Panc1 (cell line): ENCODE measurements around the gene VAV3. TPM values are rescaled to one million over a fixed set of nuclear protein-coding genes. Genes with fewer than 3 reads are reported as not detected.

Experiments used
- ATAC-seq: fragments of 200-7000 bp; cut with Tn5 transposase; 2 replicates; pipeline ENCODE4 v1.9.1; 2020; ENCODE audit warnings: mild to moderate bottlenecking, moderate library complexity
- BruUV-seq: library from RNA; stranded (reverse); fragments of 400-500 nt; replicated peaks from 2 replicates; lab custom pipeline; 2021; lab: Mats Ljungman, UMichigan
- CTCF ChIA-PET: fragments of 300-600 bp; sonication (Branson Sonifier 250); formaldehyde crosslinking; loops from one replicate; lab custom pipeline; 2022; ENCODE audit warnings: antibody characterized with exemption; lab: Charles Lee
- POLR2A ChIA-PET: fragments of 300-600 bp; sonication (Branson Sonifier 250); formaldehyde crosslinking; loops from one replicate; lab custom pipeline; 2022; ENCODE audit warnings: antibody characterized with exemption; lab: Charles Lee
- DNase-seq: peaks from one replicate; pipeline ENCODE4 v3.0.0-alpha.2; 2010; ENCODE audit warnings: low read depth, low spot score
- H3K27ac ChIP-seq: 2 replicates; pipeline ENCODE4 v1.5.1; 2011; ENCODE audit warnings: mild to moderate bottlenecking, low read length, inconsistent platforms
- H3K27me3 ChIP-seq: fragments of 200-500 bp; sonication (Bioruptor generic); 2 replicates; pipeline ENCODE4 v1.6.0; 2014; ENCODE audit warnings: low read length, inconsistent platforms; ENCODE audit not compliant: control insufficient read depth, insufficient read depth
- H3K36me3 ChIP-seq: fragments of 200-500 bp; sonication (Bioruptor generic); 2 replicates; pipeline ENCODE4 v1.5.1; 2014; ENCODE audit warnings: inconsistent platforms, mild to moderate bottlenecking, low read length, moderate library complexity; ENCODE audit not compliant: control insufficient read depth, insufficient read depth
- H3K4me1 ChIP-seq: 2 replicates; pipeline ENCODE4 v1.5.1; 2011; ENCODE audit warnings: inconsistent platforms, mild to moderate bottlenecking, low read length, moderate library complexity; ENCODE audit not compliant: control insufficient read depth, insufficient read depth
- H3K4me3 ChIP-seq, 2 experiments: 2 replicates each; pipeline ENCODE4 v1.5.1; 2011 to 2012; ENCODE audit warnings: low read depth in 2 of 2, low read length in 2 of 2, mild to moderate bottlenecking in 2 of 2, inconsistent platforms in 1 of 2, moderate library complexity in 1 of 2
- H3K9me3 ChIP-seq: fragments of 200-500 bp; sonication (Bioruptor generic); 2 replicates; pipeline ENCODE4 v1.5.1; 2014; ENCODE audit warnings: low read depth, mild to moderate bottlenecking, inconsistent platforms, low read length, moderate library complexity; ENCODE audit not compliant: control insufficient read depth, insufficient read depth
- CTCF ChIP-seq: fragments of 450-650 bp; IDR thresholded peaks from 2 replicates; pipeline ENCODE4 v1.5.1; 2017; ENCODE audit warnings: mild to moderate bottlenecking
- POLR2AphosphoS5 ChIP-seq: IDR thresholded peaks from 2 replicates; pipeline ENCODE4 v1.6.1; 2012; ENCODE audit warnings: mild to moderate bottlenecking, low read depth, low read length, moderate library complexity
- REST ChIP-seq, 2 experiments: IDR thresholded peaks; 2 replicates each; pipeline ENCODE4 v1.6.1; 2011 to 2012; ENCODE audit warnings: low read depth in 2 of 2, control low read depth in 1 of 2, low read length in 1 of 2, mild to moderate bottlenecking in 1 of 2, moderate library complexity in 1 of 2; ENCODE audit not compliant: insufficient read depth in 1 of 2
- SIN3A ChIP-seq: IDR thresholded peaks from 2 replicates; pipeline ENCODE4 v1.6.1; 2012; ENCODE audit warnings: low read depth, mild to moderate bottlenecking, low read length, moderate library complexity, borderline replicate concordance; ENCODE audit not compliant: insufficient read depth
- TCF7L2 ChIP-seq: IDR thresholded peaks from 2 replicates; pipeline ENCODE4 v1.6.1; 2011; ENCODE audit warnings: mild to moderate bottlenecking, low read depth, low read length, inconsistent platforms
- in situ Hi-C: cut with HindIII; loops from 2 replicates; pipeline ENCODE4 v1.10.0; 2016; ENCODE audit warnings: low sequenced_read_pairs, low pct_unique_long_range_greater_than_20kb
- intact Hi-C: fragments of 100-400 bp; cut with micrococcal nuclease; formaldehyde crosslinking; loops from one replicate; pipeline ENCODE4 v1.10.0; 2022; ENCODE audit not compliant: unreplicated experiment
- total RNA-seq: library from RNA; stranded (reverse); gene quantifications from one replicate; pipeline ENCODE4 v1.2.1, GENCODE V29; 2021; ENCODE audit not compliant: unreplicated experiment

Gene VAV3
- total RNA-seq, 1 experiment from 2014 or later: 0.23 TPM

GRCh38 chr1:107620753-107621152 is 344.2 kb downstream of the VAV3 start:
- intact Hi-C loops: no loop called here
- ATAC-seq (no peak), DNase-seq (no peak)
- H3K27ac ChIP-seq: no peak overlapping the region
- POLR2A ChIA-PET: no interaction called here
- no peaks in the 10 kb centered on the region for H3K4me1 ChIP-seq
- H3K4me3 ChIP-seq: no peak overlapping the region
- in situ Hi-C loops: no loop called here
- CTCF ChIA-PET: no interaction called here
- TF ChIP-seq SIN3A (no peak), TCF7L2 (no peak), POLR2AphosphoS5 (no peak), REST (IDR thresholded peaks at IDR 0.05; ENCODE audit: insufficient read depth in 1 of 2, low read depth in 2 of 2, low read length in 1 of 2) (no peak), CTCF (no peak)
- H3K36me3 ChIP-seq: no peaks in the 10 kb centered on the region
- BruUV-seq: no TSS peak
- H3K27me3 ChIP-seq: no peaks in the 10 kb centered on the region
- H3K9me3 ChIP-seq: no peaks in the 10 kb centered on the region

- H3K4me1 ChIP-seq: no peaks in the 10 kb centered on the region
- DNase-seq: no peak
- intact Hi-C loops: no loop called here
- no peaks in the 10 kb centered on the region for H3K27me3 ChIP-seq
- no peak for ATAC-seq
- no peak overlapping the region for H3K4me3 ChIP-seq
- ChIA-PET CTCF (no interaction called here), POLR2A (no interaction called here)
- TF ChIP-seq SIN3A (no peak), CTCF (no peak), POLR2AphosphoS5 (no peak), REST (IDR thresholded peaks at IDR 0.05; ENCODE audit: insufficient read depth in 1 of 2, low read depth in 2 of 2, low read length in 1 of 2) (no peak)
- BruUV-seq: no TSS peak
- H3K9me3 ChIP-seq: no peaks in the 10 kb centered on the region
- no peak overlapping the region for H3K27ac ChIP-seq
- in situ Hi-C loops: no loop called here
- no peaks in the 10 kb centered on the region for H3K36me3 ChIP-seq
These were observed 346.4 kb downstream of the VAV3 start for GRCh38 chr1:107618539-107618938.
